Testis (tissue), 3 donors: Measurements from ENCODE around the gene SCP2. TPM values are rescaled to one million over a fixed set of nuclear protein-coding genes. Genes with fewer than 3 reads are reported as not detected.

Experiments
- DNase-seq: peaks from one replicate; pipeline ENCODE4 v3.0.0-alpha.2; 2019
- H3K27ac ChIP-seq, 2 donors: fragments of 200-600 bp; sonication (generic); one replicate each; pipeline ENCODE4 v1.5.1; 2019
- H3K27me3 ChIP-seq: fragments of 200-600 bp; sonication (generic); one replicate; pipeline ENCODE4 v1.5.1; 2019
- H3K36me3 ChIP-seq: fragments of 200-600 bp; sonication (generic); one replicate; pipeline ENCODE4 v1.5.1; 2017; ENCODE audit warnings: low read depth; ENCODE audit errors: missing control alignments
- H3K4me1 ChIP-seq: fragments of 200-600 bp; sonication (generic); one replicate; pipeline ENCODE4 v1.5.1; 2019
- H3K4me3 ChIP-seq, 2 donors: fragments of 200-600 bp; sonication (generic); one replicate each; pipeline ENCODE4 v1.5.1; 2017 to 2019
- H3K9me3 ChIP-seq: fragments of 200-600 bp; sonication (generic); one replicate; pipeline ENCODE4 v1.5.1; 2017
- POLR2A ChIP-seq: fragments of 450-650 bp; IDR thresholded peaks from one replicate; pipeline ENCODE4 v1.6.1; 2017; ENCODE audit warnings: antibody characterized with exemption, mild to moderate bottlenecking, moderate library complexity
- WGBS, 2 donors: methylation state at CpG; one replicate each; pipeline ENCODE4 v1.1.5; 2018; 5-methylcytosine and 5-hydroxymethylcytosine counted together
- intact Hi-C: fragments of 100-400 bp; cut with DNase I; formaldehyde crosslinking; loops from one replicate; pipeline ENCODE4 v1.15.1; 2023; ENCODE audit warnings: low total_unique reads
- polyA plus RNA-seq: library from polyadenylated mRNA; stranded (reverse); fragments of 350-450 nt; fragmentation: Illumina TruSeq; extraction: RNeasy Lipid Tissue Mini Kit (QIAGEN cat#74804); gene quantifications from one replicate; pipeline ENCODE4 v1.2.3, GENCODE V29; 2014; ENCODE audit warnings: low read depth, low replicate concordance; ENCODE audit not compliant: insufficient read depth
- total RNA-seq, 2 donors: library from RNA; depleted of rRNA; stranded (reverse); fragments of >200 nt; gene quantifications; one replicate each; pipeline ENCODE4 v1.2.3, GENCODE V29; 2016
- TF ChIP-seq, protein P1 (sequence below), 3 experiments: fragments of 450-650 bp in 2 of 3; fragments of 200-600 bp in 1 of 3; sonication (generic) in 1 of 3; IDR thresholded peaks; one replicate each; pipeline ENCODE4 v1.5.1; 2016 to 2019; ENCODE audit warnings: antibody characterized with exemption in 3 of 3, mild to moderate bottlenecking in 2 of 3, moderate library complexity in 1 of 3

SCP2 gene
- total and polyA plus RNA-seq, 3 donors from 2014 or later, result 102 to 108 (median 103) TPM

DNA sequence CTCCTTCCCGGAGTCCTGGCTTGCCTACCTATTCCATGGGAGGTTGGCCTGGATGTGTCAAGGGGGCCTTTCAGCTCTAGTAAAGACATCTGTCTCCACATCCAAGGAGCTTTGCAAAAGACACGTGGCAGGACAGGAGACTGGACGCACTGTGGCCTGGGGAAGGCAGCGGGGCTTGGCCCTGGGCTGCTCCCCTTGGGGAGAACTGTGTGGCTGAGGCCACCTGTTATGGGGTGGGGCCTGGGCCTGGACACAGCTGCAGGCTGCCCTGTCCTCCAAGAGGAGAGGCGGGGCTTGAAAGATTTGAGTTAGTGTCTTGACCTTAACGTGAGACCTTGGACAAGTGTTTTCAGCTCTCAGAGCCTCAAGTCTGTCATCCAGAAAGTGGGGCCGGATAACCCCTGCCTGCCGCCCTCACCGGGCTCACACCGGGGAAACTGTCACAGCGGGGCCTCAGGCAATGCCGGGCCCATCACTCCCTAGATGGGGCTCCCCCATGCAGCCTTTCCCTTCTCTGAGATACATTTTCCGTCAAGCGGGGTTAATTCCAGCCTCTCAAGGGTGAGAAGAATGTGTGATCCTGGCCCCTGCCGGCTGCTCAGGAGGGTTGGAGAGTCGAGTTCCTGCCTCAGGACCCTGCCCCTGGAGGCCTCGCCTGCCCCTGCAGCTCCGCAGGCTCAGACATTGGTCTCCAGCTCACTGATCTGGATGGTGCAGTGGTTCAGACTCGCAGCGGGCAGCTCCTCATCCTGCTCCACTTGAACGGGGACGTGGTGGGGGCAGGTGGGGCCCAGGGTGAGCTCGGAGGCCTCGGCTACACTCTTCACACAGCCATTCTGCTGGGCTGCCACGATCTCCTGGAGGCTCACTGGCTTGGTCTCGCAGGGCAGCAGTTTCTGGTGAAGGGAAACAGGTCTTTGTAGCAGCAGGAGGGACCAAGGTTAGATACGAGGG is 160.5 kb downstream of the SCP2 start:
- no peak for DNase-seq
- peaks cover 3% of the 10 kb centered on the region for H3K4me1 ChIP-seq
- H3K9me3 ChIP-seq, result no peaks in the 10 kb centered on the region
- no peak for TF ChIP-seq POLR2A
- TF ChIP-seq, protein P1, sequence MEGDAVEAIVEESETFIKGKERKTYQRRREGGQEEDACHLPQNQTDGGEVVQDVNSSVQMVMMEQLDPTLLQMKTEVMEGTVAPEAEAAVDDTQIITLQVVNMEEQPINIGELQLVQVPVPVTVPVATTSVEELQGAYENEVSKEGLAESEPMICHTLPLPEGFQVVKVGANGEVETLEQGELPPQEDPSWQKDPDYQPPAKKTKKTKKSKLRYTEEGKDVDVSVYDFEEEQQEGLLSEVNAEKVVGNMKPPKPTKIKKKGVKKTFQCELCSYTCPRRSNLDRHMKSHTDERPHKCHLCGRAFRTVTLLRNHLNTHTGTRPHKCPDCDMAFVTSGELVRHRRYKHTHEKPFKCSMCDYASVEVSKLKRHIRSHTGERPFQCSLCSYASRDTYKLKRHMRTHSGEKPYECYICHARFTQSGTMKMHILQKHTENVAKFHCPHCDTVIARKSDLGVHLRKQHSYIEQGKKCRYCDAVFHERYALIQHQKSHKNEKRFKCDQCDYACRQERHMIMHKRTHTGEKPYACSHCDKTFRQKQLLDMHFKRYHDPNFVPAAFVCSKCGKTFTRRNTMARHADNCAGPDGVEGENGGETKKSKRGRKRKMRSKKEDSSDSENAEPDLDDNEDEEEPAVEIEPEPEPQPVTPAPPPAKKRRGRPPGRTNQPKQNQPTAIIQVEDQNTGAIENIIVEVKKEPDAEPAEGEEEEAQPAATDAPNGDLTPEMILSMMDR (IDR thresholded peaks at IDR 0.05), result no peak
- H3K4me3 ChIP-seq, result no peak overlapping the region
- H3K27ac ChIP-seq, result no peak overlapping the region
- WGBS, 2 donors, result 85 to 88% methylated on average over 19 to 27 of the region's 27 CpGs
- no peaks in the 10 kb centered on the region for H3K27me3 ChIP-seq
- H3K36me3 ChIP-seq, result no peaks in the 10 kb centered on the region
- intact Hi-C loops, result no loop called here

DNA sequence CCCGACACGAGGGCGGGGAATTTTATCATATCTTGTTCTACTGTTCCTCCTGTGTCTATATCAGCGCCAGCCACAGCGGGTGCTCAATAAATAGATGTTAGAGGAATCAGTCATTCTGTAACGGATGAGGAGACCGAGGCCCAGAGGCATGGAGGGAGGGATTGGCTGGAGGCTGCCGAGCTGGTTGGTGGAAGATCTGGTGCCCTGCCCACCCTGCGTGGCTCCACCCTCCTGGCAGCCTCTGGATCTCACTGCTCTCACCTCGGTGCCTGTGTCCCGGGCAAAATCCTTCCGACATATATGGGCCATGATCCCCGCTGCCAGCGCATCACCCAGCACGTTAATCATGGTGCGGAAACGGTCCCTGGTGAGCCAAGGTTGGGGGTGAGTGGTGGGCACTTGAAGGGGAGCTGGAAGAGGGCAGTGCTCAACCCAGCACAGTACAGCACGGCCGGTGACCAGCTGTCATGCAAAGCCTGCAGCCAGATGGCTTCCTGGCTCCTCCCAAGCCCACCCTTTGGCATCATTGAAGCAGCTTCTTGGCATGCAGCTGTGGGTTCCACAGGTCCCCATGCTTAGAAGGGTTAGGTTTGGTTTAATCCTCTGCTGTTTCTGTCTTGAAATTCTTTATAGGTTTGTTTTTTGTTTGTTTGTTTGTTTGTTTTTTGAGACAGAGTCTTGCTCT is 161.7 kb downstream of the SCP2 start:
- intact Hi-C loops, result no loop called here
- no peak overlapping the region for H3K27ac ChIP-seq
- H3K4me1 ChIP-seq, result no peaks in the 10 kb centered on the region
- no peak overlapping the region for H3K4me3 ChIP-seq
- H3K9me3 ChIP-seq, result no peaks in the 10 kb centered on the region
- TF ChIP-seq, protein P1 (IDR thresholded peaks at IDR 0.05), result no peak
- no peak for TF ChIP-seq POLR2A
- H3K27me3 ChIP-seq, result no peaks in the 10 kb centered on the region
- H3K36me3 ChIP-seq, result no peaks in the 10 kb centered on the region
- no peak for DNase-seq
- 86 to 90% methylated on average over 19 of the region's 19 CpGs for WGBS, 2 donors

DNA sequence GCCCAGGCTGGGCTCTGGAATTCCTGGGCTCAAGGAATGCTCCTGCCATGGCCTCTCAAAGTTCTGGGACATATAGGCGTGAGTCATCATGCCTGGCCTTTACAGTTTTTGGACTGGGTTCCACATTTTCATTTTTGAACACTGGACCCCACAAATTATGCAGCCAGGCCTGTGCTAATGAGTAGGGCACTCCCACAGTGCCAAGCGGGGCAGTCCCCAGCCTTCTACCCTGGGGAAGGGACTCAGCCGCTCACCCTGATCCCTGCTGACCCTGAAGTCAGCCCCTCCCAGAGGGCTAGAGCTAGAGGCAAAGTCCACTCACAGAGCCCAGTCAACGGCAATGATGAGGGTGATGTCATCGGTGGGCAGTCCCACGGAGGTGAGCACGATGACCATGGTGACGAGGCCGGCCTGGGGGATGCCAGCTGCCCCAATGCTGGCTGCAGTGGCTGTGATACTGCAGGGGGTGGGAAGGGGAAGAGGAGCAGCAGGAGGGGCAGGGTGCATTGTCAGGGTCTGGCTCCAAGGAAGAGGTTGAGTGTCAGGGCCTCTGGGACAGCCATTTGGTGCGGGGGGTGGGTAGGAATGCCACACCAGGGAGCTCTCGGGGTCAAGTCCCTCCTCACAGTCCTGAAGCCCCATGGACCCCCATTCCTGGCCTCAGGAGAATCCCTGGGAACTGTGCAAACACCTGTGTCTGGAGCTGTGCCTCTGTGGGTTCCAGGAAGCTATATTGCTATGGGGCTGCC is 162.6 kb downstream of the SCP2 start:
- Histone ChIP-seq H3K9me3 (no peaks in the 10 kb centered on the region), H3K27ac (no peak overlapping the region), H3K27me3 (no peaks in the 10 kb centered on the region), H3K4me3 (no peak overlapping the region), H3K4me1 (no peaks in the 10 kb centered on the region), H3K36me3 (no peaks in the 10 kb centered on the region)
- no peak for TF ChIP-seq POLR2A
- TF ChIP-seq, protein P1 (IDR thresholded peaks at IDR 0.05), result no peak
- intact Hi-C loops, result no loop called here
- no peak for DNase-seq
- 91 to 100% methylated on average over 5 to 11 of the region's 11 CpGs for WGBS, 2 donors

DNA sequence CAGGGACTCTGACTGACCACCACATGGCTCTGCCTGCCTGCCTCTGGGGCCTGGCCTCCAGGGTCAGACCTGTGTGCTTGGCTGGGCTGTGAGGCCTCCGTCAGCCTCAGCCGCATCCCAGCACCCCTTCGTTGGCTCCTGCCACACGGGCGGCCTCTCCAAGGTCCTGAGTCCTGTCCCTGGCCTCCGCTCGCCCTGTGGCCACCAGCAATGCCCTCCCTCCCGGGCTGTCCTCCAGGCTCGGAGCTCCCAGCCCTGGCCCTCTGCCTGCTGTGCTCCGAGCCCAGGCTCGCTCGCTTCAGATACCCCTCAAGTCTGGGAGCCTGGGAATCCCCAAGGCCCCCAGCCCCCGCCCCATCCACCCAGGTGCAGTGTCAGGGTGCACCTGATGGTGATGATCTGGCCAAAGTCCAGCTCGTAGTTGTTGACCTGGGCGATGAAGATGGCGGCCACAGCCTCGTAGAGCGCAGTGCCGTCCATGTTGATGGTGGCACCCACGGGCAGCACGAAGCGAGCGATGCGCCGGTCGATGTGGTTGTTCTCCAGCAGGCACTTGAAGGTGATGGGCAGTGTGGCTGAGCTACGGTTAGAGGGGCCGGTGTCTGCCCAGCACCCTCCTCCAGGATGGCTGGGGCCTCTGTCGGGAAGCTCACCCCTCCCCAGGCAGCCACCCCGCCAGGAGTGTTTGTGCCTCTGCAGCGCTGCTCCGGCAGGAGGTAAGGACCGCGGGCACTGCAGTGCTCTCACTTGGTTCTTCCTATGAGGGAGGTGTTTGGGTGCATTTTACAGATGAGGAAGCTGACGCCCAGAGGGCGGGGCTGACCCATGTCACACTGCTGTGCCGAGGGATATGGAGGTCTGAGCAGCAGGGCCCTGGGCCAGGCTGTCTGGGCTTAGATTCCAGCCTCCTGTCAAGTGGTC is 163.4 kb downstream of the SCP2 start:
- H3K4me3 ChIP-seq, result no peak overlapping the region
- 87 to 95% methylated on average over 4 to 37 of the region's 37 CpGs for WGBS, 2 donors

More for the DNA sequence above, 163.4 kb downstream of the SCP2 start:
- Histone ChIP-seq H3K9me3 (no peaks in the 10 kb centered on the region), H3K4me1 (no peaks in the 10 kb centered on the region), H3K36me3 (no peaks in the 10 kb centered on the region), H3K27ac (no peak overlapping the region), H3K27me3 (no peaks in the 10 kb centered on the region)
- TF ChIP-seq, protein P1 (IDR thresholded peaks at IDR 0.05), result no peak
- TF ChIP-seq POLR2A, result no peak
- intact Hi-C loops, result no loop called here
- DNase-seq, result no peak
